Measurements from ENCODE around the gene PLXNC1.
"Not testable (repeated sequence)": the region's sequence is repeated elsewhere in the genome, so short reads cannot be mapped to it uniquely, and the experiment has no call there.

PLXNC1 gene

GRCh38 chr12:94304012-94304411 lies 155.6 kb downstream of the PLXNC1 start:
- DNase-seq, result no peak

GRCh38 chr12:94304566-94305061 lies 156.2 kb downstream of the PLXNC1 start:
- DNase-seq, result no peak

DNA sequence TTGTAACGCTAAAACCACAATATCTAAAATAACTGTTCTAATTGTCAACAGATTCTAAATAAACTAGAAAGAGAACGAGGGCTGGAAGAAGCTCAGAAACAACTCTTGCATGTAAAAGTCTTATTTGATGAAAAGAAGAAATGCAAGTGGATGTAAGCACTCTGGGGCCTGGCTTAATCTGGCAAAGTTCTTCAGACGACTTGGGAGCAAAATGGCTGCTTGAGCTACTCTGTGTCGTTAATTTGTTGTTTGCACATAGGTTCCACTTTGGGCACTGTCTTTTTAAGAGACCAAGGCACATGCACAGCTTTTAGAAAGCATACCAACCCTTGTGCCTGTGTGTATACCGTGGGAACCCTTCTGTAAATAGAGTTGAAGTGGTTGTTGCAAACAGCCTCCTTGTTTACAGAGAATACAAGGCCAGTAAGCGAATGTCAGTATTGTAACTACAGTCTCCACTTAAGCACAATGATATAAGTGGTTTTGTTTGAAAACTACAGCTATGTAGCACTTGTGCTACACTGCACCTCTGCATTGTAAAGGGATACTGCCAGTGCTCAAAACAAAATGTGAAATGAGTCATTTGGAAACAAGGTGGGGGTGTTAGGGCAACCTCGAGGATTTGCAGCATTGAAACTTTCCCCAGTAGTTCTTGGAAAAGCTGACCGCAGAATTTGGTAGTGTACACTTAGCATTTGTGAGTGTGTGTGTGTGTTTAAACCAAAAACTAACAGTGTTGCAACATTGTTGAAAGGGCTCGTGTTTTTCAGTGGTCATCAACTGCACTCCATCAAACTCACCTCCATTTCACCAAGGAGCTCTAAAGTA lies 157.0 kb downstream of the PLXNC1 start:
- DNase-seq, result no peak

- no peak for DNase-seq
Observed at GRCh38 chr12:94308612-94309011, 160.2 kb downstream of the PLXNC1 start.

DNA sequence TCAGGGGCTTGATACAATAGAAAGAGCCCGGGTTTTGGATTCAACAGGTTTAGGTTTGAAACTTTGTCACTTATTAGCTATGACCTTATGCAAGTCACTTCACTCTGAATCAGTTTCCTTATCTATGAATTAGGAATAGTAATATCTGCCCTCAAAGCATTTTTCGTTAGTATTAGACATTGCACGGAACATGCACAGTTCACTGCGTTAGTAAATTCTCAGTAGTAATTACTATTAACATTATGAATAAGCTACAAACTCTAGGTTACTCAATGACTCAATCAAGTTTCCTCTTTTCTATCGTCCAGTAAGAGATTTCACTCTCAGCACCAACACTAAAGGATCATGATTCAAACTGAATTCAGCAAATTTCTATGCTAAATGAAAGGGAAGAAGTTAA lies 161.0 kb downstream of the PLXNC1 start:
- DNase-seq, result no peak

DNA sequence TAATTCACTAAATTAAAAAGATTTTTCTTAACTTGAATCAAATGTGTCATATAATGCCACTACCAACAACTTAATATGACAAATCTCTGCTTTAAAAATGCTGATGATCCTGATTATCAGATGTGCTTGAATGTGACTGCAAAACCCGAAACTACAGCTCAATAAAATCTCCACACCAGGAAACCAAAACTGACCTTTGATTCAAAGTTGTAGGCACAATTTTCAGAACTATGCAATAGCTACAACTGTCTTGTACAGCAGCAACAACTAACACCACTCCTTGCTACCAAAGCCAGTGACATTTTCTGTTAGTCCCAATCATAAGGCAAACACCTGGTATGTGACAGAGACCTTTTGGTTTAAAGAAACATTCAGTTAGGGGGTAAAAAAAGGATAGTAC lies 164.0 kb downstream of the PLXNC1 start:
- DNase-seq, result no peak

- DNase-seq, result not testable (repeated sequence)
Observed at GRCh38 chr12:94316600-94316999, 168.2 kb downstream of the PLXNC1 start.

- DNase-seq, result no peak
Observed at GRCh38 chr12:94318181-94318580, 169.8 kb downstream of the PLXNC1 start.

DNA sequence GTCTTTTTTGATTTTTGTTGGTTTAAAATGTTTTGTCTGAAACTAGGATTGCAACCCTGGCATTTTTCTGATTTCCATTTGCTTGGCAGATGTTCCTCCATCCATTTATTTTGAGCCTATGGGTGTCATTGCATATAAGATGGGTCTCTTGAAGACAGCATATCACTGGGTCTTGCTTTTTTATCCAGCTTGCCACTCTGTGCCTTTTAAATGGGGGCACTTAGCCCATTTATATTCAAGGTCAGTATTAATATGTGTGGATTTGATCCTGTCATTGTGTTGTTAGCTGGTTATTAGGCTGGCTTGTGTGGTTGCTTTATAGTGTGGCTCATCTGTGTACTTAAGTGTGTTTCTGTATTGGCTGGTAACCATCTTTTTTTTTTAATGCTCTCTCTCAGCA lies 171.7 kb downstream of the PLXNC1 start:
- no peak for DNase-seq

GRCh38 chr12:94322346-94322745 lies 174.0 kb downstream of the PLXNC1 start:
- DNase-seq, result no peak

DNA sequence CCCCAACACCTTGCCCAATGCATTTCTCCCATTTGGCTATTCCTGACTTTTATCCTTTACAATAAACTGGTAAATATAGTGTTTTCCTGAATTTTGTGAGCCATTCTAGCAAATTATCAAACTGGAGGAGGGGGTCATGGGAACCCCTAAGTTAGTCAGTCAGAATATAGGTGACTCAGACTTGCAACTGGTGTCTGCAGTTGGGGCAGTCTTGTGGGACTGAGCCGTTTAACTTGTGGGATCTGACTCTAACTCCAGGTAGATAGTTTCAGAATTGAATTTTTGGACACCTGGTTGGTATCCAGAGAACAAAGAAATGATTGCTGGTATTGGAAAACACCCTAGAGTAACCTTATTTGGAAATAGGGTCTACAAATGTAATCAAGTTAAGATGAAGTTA lies 177.9 kb downstream of the PLXNC1 start:
- no peak for DNase-seq

- no peak for DNase-seq
Observed at GRCh38 chr12:94326727-94327126, 178.3 kb downstream of the PLXNC1 start.

GRCh38 chr12:94327809-94328208 lies 179.4 kb downstream of the PLXNC1 start:
- no peak for DNase-seq

GRCh38 chr12:94329366-94329765 lies 181.0 kb downstream of the PLXNC1 start:
- no peak for DNase-seq

DNA sequence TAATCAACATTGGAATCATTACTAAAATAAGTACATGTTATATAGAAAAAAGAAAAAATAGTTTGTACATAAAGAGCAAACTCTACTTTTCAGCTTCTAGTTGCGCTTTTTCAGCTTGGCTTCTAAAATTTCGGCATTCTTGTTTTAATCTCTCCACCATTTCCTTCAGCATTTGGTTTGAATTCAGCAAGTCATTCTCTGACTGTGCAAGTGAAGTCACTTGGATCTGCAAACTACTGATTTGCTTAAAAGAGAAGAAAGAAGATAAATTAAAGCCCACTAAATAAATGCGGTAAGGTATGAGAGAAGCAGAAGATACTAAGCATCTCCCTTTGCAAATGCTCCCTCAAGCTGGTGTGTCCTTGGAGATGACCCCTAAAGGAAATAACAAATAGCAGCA lies 185.0 kb downstream of the PLXNC1 start:
- DNase-seq, result no peak

GRCh38 chr12:94336211-94336925 lies 188.0 kb downstream of the PLXNC1 start:
- no peak for DNase-seq

DNA sequence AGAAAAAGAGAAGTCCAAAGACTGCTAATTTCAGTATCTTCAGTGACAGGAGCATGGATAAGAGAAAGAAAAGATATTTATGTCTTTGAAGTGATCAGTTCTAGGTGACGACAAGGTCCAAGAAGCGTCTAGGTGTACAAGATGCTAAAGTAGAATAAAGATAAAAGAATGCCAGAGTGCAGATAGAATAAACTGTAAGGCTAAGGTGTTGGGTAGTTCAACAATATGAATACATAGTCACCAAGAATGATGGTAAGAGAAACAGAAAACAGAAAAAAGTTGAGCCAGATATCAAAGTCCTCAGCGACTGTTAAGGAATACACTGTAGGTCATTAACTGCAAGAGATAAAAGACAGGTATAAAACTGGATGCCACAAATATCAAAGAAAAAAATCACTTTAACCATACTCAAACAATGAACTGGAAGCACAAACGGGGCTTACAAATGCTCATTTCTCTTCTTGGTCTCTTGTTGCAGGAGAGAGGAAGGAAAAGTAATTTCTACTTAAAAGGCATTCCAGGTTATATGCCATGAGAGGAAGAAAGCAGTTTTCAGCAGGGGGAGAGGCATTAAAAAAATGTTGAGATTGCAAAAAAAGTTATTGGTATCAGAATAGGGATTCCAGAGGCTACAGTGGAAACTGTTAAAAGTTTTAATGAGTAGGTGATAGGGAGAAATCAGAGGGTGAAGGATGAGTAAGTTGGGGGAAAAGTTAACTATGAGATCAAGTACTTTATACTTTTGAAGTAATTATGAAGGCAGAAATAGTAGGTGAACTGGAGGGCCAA lies 189.8 kb downstream of the PLXNC1 start:
- no peak for DNase-seq

- no peak for DNase-seq
Observed at GRCh38 chr12:94340573-94340972, 192.2 kb downstream of the PLXNC1 start.

- DNase-seq, result no peak
Observed at GRCh38 chr12:94353130-94353529, 204.8 kb downstream of the PLXNC1 start.

Measured in hippocampal formation (tissue), 2 donors.